Ramos (cell line): Measurements from ENCODE around the gene ADGRL1.
"Not testable (repeated sequence)": the region's sequence is repeated elsewhere in the genome, so short reads cannot be mapped to it uniquely, and the experiment has no call there.

Experiments
- in situ Hi-C: fragments of 300-500 bp; cut with MboI; formaldehyde crosslinking; loops from one replicate; pipeline ENCODE4 v1.14.3; 2022; ENCODE audit warnings: low sequenced_read_pairs; ENCODE audit not compliant: unreplicated experiment

ADGRL1 gene

GRCh38 chr19:14221345-14221744, 15.4 kb upstream of the ADGRL1 start:
- in situ Hi-C loops: not testable (repeated sequence)

- in situ Hi-C loops: no loop called here
Observed at GRCh38 chr19:14218620-14219330, 12.8 kb upstream of the ADGRL1 start.

- in situ Hi-C loops: not testable (repeated sequence)
Observed at GRCh38 chr19:14217886-14218285, 11.9 kb upstream of the ADGRL1 start.

- in situ Hi-C loops: no loop called here
Observed at GRCh38 chr19:14214580-14214979, 8.6 kb upstream of the ADGRL1 start.

- in situ Hi-C loops: not testable (repeated sequence)
Observed at GRCh38 chr19:14210182-14210581, 4.2 kb upstream of the ADGRL1 start.

- in situ Hi-C loops: not testable (repeated sequence)
Observed at GRCh38 chr19:14209401-14209800, 3.4 kb upstream of the ADGRL1 start.

- in situ Hi-C loops: not testable (repeated sequence)
Observed at GRCh38 chr19:14208496-14208895, 2.5 kb upstream of the ADGRL1 start.

- in situ Hi-C loops: not testable (repeated sequence)
Observed at GRCh38 chr19:14207796-14208195, 1.8 kb upstream of the ADGRL1 start.

- in situ Hi-C loops: not testable (repeated sequence)
Observed at GRCh38 chr19:14206737-14207726, 1.1 kb upstream of the ADGRL1 start.

- in situ Hi-C loops: not testable (repeated sequence)
Observed at GRCh38 chr19:14206308-14206707, 339 bp upstream of the ADGRL1 start.

GRCh38 chr19:14204676-14205451, 1.1 kb downstream of the ADGRL1 start:
- in situ Hi-C loops: loop anchor here (5.0 kb wide), 1 partner anchor 142 kb away; no protein-coding TSS in a partner anchor

GRCh38 chr19:14204219-14204618, 1.8 kb downstream of the ADGRL1 start:
- in situ Hi-C loops: loop anchor here (5.0 kb wide), 1 partner anchor 143 kb away; no protein-coding TSS in a partner anchor

- in situ Hi-C loops: loop anchor here (5.0 kb wide), 1 partner anchor 144 kb away; no protein-coding TSS in a partner anchor
Observed at GRCh38 chr19:14203788-14204187, 2.2 kb downstream of the ADGRL1 start.

- in situ Hi-C loops: loop anchor here (5.0 kb wide), 1 partner anchor 144 kb away; no protein-coding TSS in a partner anchor
Observed at GRCh38 chr19:14203177-14203576, 2.8 kb downstream of the ADGRL1 start.

- in situ Hi-C loops: loop anchor here (5.0 kb wide), 1 partner anchor 146 kb away; no protein-coding TSS in a partner anchor
Observed at GRCh38 chr19:14201481-14201880, 4.5 kb downstream of the ADGRL1 start.

GRCh38 chr19:14200147-14200841, 5.7 kb downstream of the ADGRL1 start:
- in situ Hi-C loops: loop anchor here (5.0 kb wide), 1 partner anchor 147 kb away; no protein-coding TSS in a partner anchor

GRCh38 chr19:14198384-14199376, 7.3 kb downstream of the ADGRL1 start:
- in situ Hi-C loops: loop anchor here (10.0 kb wide), 1 partner anchor 286 kb away; no protein-coding TSS in a partner anchor

GRCh38 chr19:14197882-14198281, 8.1 kb downstream of the ADGRL1 start:
- in situ Hi-C loops: loop anchor here (10.0 kb wide), 1 partner anchor 287 kb away; no protein-coding TSS in a partner anchor
